ENCODE data around the gene ADAM15.

DNA sequence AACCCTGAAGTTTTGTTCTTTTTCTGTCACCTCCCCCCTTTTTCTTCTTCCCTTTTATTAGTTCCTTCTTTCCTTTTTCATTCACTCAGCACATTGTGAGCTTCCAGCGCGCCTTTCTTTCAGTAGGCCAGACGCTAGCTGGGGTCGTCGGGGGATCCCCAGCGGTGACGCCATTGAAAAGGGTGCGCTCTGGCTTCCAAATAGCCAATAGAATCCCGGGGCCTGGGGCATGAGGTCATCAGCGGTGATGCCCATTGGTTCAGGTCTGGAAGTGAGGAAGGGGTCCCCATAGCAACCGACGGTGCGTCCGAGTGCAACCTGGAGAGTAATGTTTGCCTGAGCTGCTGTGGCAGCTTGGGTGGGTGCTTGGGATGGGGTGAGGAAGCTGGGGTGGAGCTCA, 20.6 kb downstream of the ADAM15 start:
- TF ChIP-seq EZH2 (IDR thresholded peaks at IDR 0.05; ENCODE audit: insufficient read depth, low read length) (no peak), CTCF (IDR thresholded peaks at IDR 0.05; ENCODE audit: insufficient read depth, low read depth, low read length) (no peak)

All from astrocyte (in vitro differentiated cells and primary cell).